Trophoblast cell (in vitro differentiated cells and primary cell): Measurements from ENCODE around the gene MYCBPAP.

Experiments used
- DNase-seq, 2 donors: peaks; one replicate each; pipeline ENCODE4 v3.0.0-alpha.2; 2016
- H2AFZ ChIP-seq: 2 replicates; pipeline ENCODE4 v1.6.1; 2013; ENCODE audit warnings: low read length, moderate library complexity, mild to moderate bottlenecking; ENCODE audit not compliant: insufficient read depth, poor library complexity
- H2AK5ac ChIP-seq: 2 replicates; pipeline ENCODE4 v1.6.1; 2013; ENCODE audit warnings: mild to moderate bottlenecking, low read length
- H2BK120ac ChIP-seq: 2 replicates; pipeline ENCODE4 v1.6.1; 2013; ENCODE audit warnings: low read length, mild to moderate bottlenecking, moderate library complexity; ENCODE audit not compliant: insufficient read depth, poor library complexity
- H2BK12ac ChIP-seq: 2 replicates; pipeline ENCODE4 v1.6.1; 2013; ENCODE audit warnings: mild to moderate bottlenecking, low read length, moderate library complexity
- H2BK5ac ChIP-seq: 2 replicates; pipeline ENCODE4 v1.6.1; 2013; ENCODE audit warnings: low read length, low read depth, moderate library complexity, mild to moderate bottlenecking; ENCODE audit not compliant: poor library complexity
- H3K14ac ChIP-seq: 2 replicates; pipeline ENCODE4 v1.6.1; 2013; ENCODE audit warnings: mild to moderate bottlenecking, low read length
- H3K18ac ChIP-seq: 2 replicates; pipeline ENCODE4 v1.6.1; 2013; ENCODE audit warnings: mild to moderate bottlenecking, low read length
- H3K23ac ChIP-seq: 2 replicates; pipeline ENCODE4 v1.6.1; 2013; ENCODE audit warnings: low read length
- H3K27ac ChIP-seq: 2 replicates; pipeline ENCODE4 v1.5.1; 2013; ENCODE audit warnings: low read depth, mild to moderate bottlenecking, inconsistent platforms, low read length, moderate library complexity
- H3K27me3 ChIP-seq: 2 replicates; pipeline ENCODE4 v1.6.1; 2013; ENCODE audit warnings: inconsistent platforms, mild to moderate bottlenecking, low read length, moderate library complexity; ENCODE audit not compliant: insufficient read depth
- H3K36me3 ChIP-seq, 2 experiments: 1 replicate in 1 of 2; 2 replicates in 1 of 2; pipeline ENCODE4 v1.6.1; 2013; ENCODE audit warnings: low read length in 2 of 2, mild to moderate bottlenecking in 2 of 2, moderate library complexity in 1 of 2; ENCODE audit not compliant: insufficient read depth in 2 of 2, control insufficient read depth in 1 of 2
- H3K4ac ChIP-seq: 2 replicates; pipeline ENCODE4 v1.6.1; 2013; ENCODE audit warnings: low read depth, mild to moderate bottlenecking, low read length, moderate library complexity
- H3K4me1 ChIP-seq, 2 experiments: 1 replicate in 1 of 2; 2 replicates in 1 of 2; pipeline ENCODE4 v1.6.1; 2013; ENCODE audit warnings: low read length in 2 of 2, mild to moderate bottlenecking in 2 of 2, moderate library complexity in 1 of 2; ENCODE audit not compliant: insufficient read depth in 2 of 2, control insufficient read depth in 1 of 2
- H3K4me2 ChIP-seq: 2 replicates; pipeline ENCODE4 v1.6.1; 2013; ENCODE audit warnings: inconsistent platforms, mild to moderate bottlenecking, low read length, moderate library complexity
- H3K4me3 ChIP-seq: 2 replicates; pipeline ENCODE4 v1.5.1; 2013; ENCODE audit warnings: mild to moderate bottlenecking, low read depth, low read length, inconsistent platforms
- H3K79me1 ChIP-seq: one replicate; pipeline ENCODE4 v1.6.1; 2013; ENCODE audit warnings: low read length
- H3K79me2 ChIP-seq: 2 replicates; pipeline ENCODE4 v1.6.1; 2013; ENCODE audit warnings: low read length, mild to moderate bottlenecking; ENCODE audit not compliant: control insufficient read depth, insufficient read depth, poor library complexity
- H3K9ac ChIP-seq: 2 replicates; pipeline ENCODE4 v1.6.1; 2013; ENCODE audit warnings: mild to moderate bottlenecking, low read length
- H3K9me3 ChIP-seq: 2 replicates; pipeline ENCODE4 v1.6.1; 2013; ENCODE audit warnings: low read depth, mild to moderate bottlenecking, control low read depth, inconsistent platforms, low read length; ENCODE audit not compliant: insufficient read depth
- H4K12ac ChIP-seq: 2 replicates; pipeline ENCODE4 v1.6.1; 2013; ENCODE audit warnings: low read depth, mild to moderate bottlenecking, low read length, moderate library complexity
- H4K8ac ChIP-seq: 2 replicates; pipeline ENCODE4 v1.6.1; 2013; ENCODE audit warnings: low read depth, mild to moderate bottlenecking, low read length, moderate library complexity
- H4K91ac ChIP-seq: one replicate; pipeline ENCODE4 v1.6.1; 2013; ENCODE audit warnings: low read depth, mild to moderate bottlenecking, low read length, moderate library complexity
- WGBS: extraction: QIAGEN DNeasy Blood & Tissue Kit; methylation state at CpG from one replicate; pipeline ENCODE4 v1.1.7; 2013; ENCODE audit warnings: missing lambda C conversion rate; ENCODE audit not compliant: insufficient read length, insufficient coverage; ENCODE audit errors: extremely low coverage; 5-methylcytosine and 5-hydroxymethylcytosine counted together

The MYCBPAP gene

GRCh38 chr17:50522766-50523165, 14.5 kb downstream of the MYCBPAP start:
- no peak overlapping the region for H2AFZ ChIP-seq
- no peak overlapping the region for H3K9ac ChIP-seq
- H2BK120ac ChIP-seq = no peak overlapping the region
- H3K4ac ChIP-seq = no peak overlapping the region
- no peaks in the 10 kb centered on the region for H3K36me3 ChIP-seq
- no peak overlapping the region for H3K14ac ChIP-seq
- H4K91ac ChIP-seq = no peak overlapping the region
- no CpG with 5 or more reads among the region's 10 CpGs for WGBS
- H2BK12ac ChIP-seq = no peak overlapping the region
- peaks cover 2% of the 10 kb centered on the region for H3K79me1 ChIP-seq
- no peak overlapping the region for H4K12ac ChIP-seq
- H3K27ac ChIP-seq = no peak overlapping the region
- H3K23ac ChIP-seq = no peak overlapping the region
- H3K4me2 ChIP-seq = no peak overlapping the region
- no peak overlapping the region for H2BK5ac ChIP-seq
- no peak for DNase-seq
- no peaks in the 10 kb centered on the region for H3K27me3 ChIP-seq
- H4K8ac ChIP-seq = no peak overlapping the region
- H2AK5ac ChIP-seq = no peak overlapping the region
- peaks cover 13 to 16% of the 10 kb centered on the region in 2 experiments for H3K4me1 ChIP-seq
- H3K18ac ChIP-seq = no peak overlapping the region
- no peaks in the 10 kb centered on the region for H3K9me3 ChIP-seq
- H3K79me2 ChIP-seq = no peaks in the 10 kb centered on the region
- H3K4me3 ChIP-seq = no peak overlapping the region

GRCh38 chr17:50523208-50523607, 15.0 kb downstream of the MYCBPAP start:
- Histone ChIP-seq H2AFZ (no peak overlapping the region), H3K23ac (no peak overlapping the region)
- no peak for DNase-seq

GRCh38 chr17:50524838-50525237, 16.6 kb downstream of the MYCBPAP start:
- Histone ChIP-seq H2BK12ac (no peak overlapping the region), H2AFZ (no peak overlapping the region), H3K4me3 (peak overlapping the region; percentile 4), H3K14ac (no peak overlapping the region), H2AK5ac (no peak overlapping the region), H3K27me3 (no peaks in the 10 kb centered on the region), H4K12ac (no peak overlapping the region), H4K8ac (no peak overlapping the region), H2BK120ac (no peak overlapping the region), H4K91ac (no peak overlapping the region), H3K4me2 (no peak overlapping the region), H3K23ac (no peak overlapping the region), H3K27ac (no peak overlapping the region), H3K9ac (no peak overlapping the region), H3K79me1 (peaks cover 2% of the 10 kb centered on the region), H3K9me3 (no peaks in the 10 kb centered on the region), H3K36me3 (no peaks in the 10 kb centered on the region), H3K4me1 (peaks cover 13 to 14% of the 10 kb centered on the region in 2 experiments), H3K79me2 (no peaks in the 10 kb centered on the region), H3K4ac (no peak overlapping the region), H2BK5ac (no peak overlapping the region), H3K18ac (no peak overlapping the region)
- no peak for DNase-seq
- WGBS = no CpG with 5 or more reads among the region's 18 CpGs

More at GRCh38 chr17:50523208-50523607, 15.0 kb downstream of the MYCBPAP start:
- no CpG with 5 or more reads among the region's 2 CpGs for WGBS
- Histone ChIP-seq H3K9ac (no peak overlapping the region), H2AK5ac (no peak overlapping the region), H3K18ac (no peak overlapping the region), H3K4me1 (peaks cover 13 to 16% of the 10 kb centered on the region in 2 experiments), H2BK5ac (no peak overlapping the region), H3K4me2 (no peak overlapping the region), H3K4me3 (no peak overlapping the region), H4K91ac (no peak overlapping the region), H3K4ac (no peak overlapping the region), H3K27me3 (no peaks in the 10 kb centered on the region), H3K14ac (no peak overlapping the region), H2BK12ac (no peak overlapping the region), H3K79me1 (peaks cover 2% of the 10 kb centered on the region), H3K27ac (no peak overlapping the region), H4K8ac (no peak overlapping the region), H2BK120ac (no peak overlapping the region), H4K12ac (no peak overlapping the region), H3K9me3 (no peaks in the 10 kb centered on the region), H3K79me2 (no peaks in the 10 kb centered on the region), H3K36me3 (no peaks in the 10 kb centered on the region)

GRCh38 chr17:50527155-50527762, 19.0 kb downstream of the MYCBPAP start:
- no peak overlapping the region for H2AK5ac ChIP-seq
- H3K4me1 ChIP-seq = peaks cover 23% of the 10 kb centered on the region in 2 experiments
- H2BK12ac ChIP-seq = no peak overlapping the region
- no peak overlapping the region for H4K91ac ChIP-seq
- no peak overlapping the region for H4K8ac ChIP-seq
- H3K27ac ChIP-seq = no peak overlapping the region
- H3K23ac ChIP-seq = no peak overlapping the region
- H3K79me2 ChIP-seq = no peaks in the 10 kb centered on the region
- H2BK120ac ChIP-seq = no peak overlapping the region
- no peaks in the 10 kb centered on the region for H3K27me3 ChIP-seq
- H4K12ac ChIP-seq = no peak overlapping the region
- H3K14ac ChIP-seq = no peak overlapping the region
- no peak overlapping the region for H3K9ac ChIP-seq
- no CpG with 5 or more reads among the region's 5 CpGs for WGBS
- H3K4ac ChIP-seq = no peak overlapping the region
- no peak overlapping the region for H2BK5ac ChIP-seq
- H3K18ac ChIP-seq = no peak overlapping the region
- no peak overlapping the region for H3K4me3 ChIP-seq
- no peaks in the 10 kb centered on the region for H3K36me3 ChIP-seq
- no peak overlapping the region for H2AFZ ChIP-seq
- H3K79me1 ChIP-seq = peaks cover 6% of the 10 kb centered on the region
- no peaks in the 10 kb centered on the region for H3K9me3 ChIP-seq
- no peak overlapping the region for H3K4me2 ChIP-seq
- DNase-seq = no peak
